ENCODE data around the gene METTL4.
A peak's percentile ranks its signal among the peaks of the same experiment; 100 is the strongest.
"Not testable (repeated sequence)": the region's sequence is repeated elsewhere in the genome, so short reads cannot be mapped to it uniquely, and the experiment has no call there.

METTL4 gene

DNA sequence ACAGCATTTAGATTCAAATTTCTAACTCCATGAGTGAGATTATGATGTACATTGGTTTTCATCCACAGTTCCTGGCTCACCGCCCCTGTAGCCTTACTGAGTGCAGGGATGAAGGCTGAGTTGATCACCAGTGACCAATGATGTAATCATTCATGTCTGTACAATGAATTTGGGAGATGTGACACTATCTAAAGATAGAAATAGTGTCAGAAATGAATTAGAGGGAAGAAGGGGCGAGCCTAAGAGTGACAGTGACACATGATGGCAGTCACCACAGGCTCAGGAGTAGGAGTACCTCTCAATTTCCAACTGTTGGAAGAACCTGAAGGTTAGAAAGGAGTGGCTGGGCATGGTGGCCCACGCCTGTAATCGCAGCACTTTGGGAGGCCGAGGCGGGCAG lies 3.2 kb downstream of the METTL4 start:
- no peak for DNase-seq

DNA sequence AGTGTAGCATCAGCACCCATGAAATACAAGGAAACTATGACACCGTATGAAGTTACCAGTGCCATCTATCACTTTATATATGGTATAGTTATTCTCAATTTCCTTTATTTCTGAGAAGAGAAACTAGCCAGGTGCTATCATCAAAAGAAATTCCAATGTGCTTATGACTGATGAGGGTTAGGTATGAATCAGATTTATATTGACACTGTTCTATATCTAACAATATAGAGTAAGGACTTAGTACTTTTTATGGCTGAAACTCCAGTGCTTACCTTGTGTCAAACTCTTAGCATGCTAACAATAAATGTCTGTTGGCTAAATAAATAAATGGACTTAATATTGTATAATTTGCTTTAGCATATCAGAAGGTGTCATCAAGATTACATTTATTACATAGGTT lies 6.9 kb downstream of the METTL4 start:
- DNase-seq: no peak

DNA sequence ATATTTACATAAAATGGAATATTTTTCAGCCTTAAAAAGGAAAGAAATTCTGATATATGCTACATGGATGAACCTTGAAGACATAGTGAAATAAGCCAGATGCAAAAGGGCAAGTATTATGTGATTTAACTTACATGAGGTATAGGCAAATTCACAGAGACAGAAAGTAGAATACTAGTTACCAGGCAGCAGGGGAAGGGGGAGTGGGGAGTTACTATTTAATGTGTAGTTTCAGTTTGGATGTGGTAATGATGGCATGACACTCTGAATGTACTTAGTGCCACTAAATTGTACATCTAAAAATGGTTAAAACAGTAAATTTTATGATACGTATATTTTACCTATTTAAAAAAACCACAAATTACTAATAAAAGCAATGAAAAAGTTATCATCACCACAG lies 12.1 kb downstream of the METTL4 start:
- no peak for DNase-seq

DNA sequence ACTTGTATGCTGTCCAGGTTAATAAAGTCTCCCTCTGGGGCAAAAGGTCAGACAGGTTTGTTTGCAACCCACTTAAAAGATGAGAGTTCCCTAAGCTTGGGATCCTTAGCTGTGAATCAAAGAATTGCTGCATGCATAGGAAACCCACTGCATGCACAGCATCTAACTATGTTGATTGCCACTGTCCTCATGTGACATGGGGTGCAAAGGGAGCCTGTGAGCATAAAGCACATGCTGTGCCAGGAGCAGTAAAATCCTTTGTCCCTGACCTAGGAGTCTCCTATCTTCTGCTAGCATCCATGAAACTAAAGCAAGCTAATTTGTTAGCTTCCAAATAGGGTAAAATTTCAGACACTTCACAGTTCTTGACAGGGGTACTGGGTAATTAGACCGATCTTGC lies 13.8 kb downstream of the METTL4 start:
- DNase-seq: no peak

DNA sequence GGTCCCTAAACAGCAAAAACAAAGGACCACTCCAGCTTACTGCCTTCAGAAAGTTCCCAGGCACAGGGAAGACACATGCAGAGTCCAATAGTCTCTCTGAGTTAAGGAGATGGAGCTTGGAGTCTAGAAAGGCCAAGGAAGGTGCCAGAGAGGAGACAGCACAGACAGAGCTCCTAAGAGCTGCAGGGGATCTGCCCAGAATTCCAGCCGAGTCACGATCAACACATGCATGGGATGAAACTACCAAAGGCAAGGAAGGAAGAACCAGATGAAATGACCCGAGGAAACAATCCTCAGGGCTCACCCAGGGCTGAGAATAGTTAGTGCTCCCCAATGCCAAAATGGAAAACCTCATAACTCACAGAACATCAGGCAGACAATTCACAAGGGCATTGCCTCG lies 15.4 kb downstream of the METTL4 start:
- DNase-seq: no peak

DNA sequence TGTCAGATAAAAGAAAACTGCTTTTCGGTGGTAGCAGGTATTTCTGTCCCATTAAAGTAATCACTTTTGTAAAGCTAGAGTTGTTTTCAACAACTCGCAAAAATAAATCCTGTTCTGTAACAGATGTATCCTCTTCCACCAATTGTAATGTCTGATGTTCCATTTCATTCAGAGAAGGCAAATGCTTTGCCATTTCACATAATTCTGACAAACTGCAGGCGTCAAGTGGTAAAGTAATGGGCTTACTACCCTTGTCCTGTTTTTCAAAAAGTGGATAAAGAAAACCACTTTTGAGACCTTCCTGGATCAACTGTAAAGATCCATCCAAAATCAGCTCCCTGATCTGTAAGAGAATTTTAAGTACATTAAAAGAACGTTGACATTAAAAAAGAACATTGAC lies 16.6 kb downstream of the METTL4 start:
- no peak for DNase-seq

DNA sequence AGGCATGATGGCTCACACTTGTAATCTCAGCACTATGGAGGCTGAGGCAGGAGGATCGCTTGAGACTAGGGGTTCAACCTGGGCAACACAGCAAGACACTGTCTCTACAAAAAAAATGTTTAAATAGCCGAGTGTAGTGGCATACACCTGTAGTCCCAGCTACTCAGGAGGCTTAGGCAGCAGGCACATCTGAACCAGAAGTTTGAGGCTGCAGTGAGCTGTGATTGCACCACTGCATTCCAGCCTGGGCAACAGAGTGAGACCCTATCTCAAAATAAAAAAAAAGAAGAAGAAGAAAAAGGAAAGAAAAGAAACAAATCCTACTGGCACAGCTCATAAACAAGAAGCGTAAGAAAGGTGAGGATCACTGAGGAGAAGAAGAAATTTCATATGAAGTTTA lies 19.9 kb downstream of the METTL4 start:
- no peak for DNase-seq

DNA sequence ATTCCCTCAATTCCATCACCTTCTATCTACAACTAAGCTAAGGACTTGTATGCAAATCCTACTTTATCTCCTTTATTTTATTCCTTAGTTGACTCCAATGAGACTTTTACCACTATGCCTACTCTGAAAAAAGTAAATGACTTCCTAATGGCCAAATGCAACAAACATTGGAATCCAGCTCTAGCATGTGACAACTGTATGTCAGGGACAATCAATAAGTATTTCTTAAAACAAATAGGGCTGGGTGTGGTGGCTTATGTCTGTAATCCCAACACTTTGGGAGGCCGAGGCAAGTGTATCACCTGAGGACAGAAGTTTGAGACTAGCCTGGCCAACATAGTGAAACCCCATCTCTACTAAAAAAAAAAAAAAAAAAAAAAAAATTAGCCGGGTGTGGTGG lies 21.8 kb downstream of the METTL4 start:
- DNase-seq: no peak

DNA sequence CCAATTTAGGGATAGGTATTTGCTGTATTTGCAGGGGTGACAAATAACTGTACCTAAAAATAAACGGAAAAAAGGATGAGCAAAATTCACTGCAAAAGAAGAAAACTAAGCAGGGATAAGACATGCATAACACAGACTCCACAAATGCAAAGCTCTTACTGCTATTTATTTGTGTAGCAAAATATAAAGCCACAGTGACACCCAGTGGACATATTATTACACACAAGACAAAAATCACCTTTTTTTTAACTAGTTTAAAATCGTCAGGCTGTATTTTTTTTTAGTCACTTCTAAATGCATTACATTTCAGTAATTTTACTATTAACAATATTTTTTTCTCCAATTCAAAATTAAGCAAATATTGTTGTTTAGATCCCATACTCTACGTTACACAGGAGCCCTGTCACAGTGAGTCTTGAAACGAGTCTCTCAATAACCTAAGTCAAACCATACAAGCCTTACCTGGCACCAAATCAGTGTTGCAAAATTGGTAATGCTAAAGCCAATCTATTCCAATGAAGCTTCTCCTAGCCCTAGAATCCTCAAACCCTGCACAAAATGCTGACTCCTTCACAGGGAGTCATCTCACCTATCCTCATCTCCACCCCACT lies 23.7 kb downstream of the METTL4 start:
- no peak for DNase-seq

DNA sequence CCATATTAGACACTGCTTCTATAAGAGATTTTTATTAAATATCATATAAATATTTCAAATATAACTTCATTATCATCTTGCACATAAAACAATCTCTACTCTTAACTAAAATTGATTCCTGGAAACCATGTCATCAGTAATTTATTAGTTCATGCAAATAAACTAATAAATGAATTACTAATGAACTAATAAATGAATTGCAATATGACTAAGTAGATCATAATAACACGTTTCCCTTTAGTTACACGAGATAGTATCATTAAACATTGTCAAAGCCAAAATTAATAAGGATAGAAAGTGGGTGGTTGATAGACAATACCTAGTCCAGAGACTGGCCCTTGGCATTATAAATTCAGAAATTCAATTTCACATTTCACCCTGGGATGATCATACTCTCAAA lies 26.1 kb downstream of the METTL4 start:
- no peak for DNase-seq

DNA sequence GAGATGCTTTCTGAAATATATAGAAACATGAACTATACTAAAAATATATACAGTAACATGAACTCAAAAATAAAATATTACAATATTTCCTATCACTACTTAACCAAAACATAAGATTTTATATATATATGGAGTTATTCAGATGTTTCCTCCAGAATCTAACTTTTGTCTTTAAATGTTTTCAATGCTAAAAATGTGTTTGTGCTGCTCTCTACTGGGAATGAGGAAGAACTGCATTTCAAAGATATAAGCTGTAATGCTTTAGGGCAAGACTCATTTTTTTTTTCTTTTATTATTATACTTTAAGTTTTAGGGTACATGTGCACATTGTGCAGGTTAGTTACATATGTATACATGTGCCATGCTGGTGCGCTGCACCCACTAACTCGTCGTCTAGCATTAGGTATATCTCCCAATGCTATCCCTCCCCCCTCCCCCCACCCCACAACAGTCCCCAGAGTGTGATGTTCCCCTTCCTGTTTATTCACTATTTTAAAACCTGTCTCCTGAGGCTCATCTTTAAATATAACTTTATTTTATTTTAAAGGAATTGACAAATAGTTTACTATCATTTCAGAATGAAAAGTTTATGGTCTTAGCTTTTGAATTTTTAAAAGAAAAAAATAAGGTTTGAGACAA lies 29.3 kb downstream of the METTL4 start:
- not testable (repeated sequence) for DNase-seq

DNA sequence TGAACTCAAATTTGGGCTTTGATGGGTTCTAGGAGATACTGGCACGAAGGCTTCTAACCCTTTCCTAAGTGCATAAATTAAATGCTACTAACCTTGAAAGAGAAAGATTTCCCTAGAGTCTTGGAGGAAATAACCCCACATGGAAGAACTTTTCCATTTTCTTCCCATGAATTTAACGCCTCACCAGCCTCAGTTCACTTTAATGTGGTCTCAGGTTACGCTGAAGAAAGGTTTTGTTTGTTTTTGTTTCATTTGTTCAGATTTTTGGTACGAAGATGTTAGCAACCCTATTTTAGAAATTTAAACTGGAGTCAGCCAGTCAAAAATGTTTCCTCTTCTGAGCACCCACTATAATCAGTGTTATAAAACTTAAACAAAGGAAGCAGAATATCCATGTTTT lies 30.7 kb downstream of the METTL4 start:
- DNase-seq: no peak

DNA sequence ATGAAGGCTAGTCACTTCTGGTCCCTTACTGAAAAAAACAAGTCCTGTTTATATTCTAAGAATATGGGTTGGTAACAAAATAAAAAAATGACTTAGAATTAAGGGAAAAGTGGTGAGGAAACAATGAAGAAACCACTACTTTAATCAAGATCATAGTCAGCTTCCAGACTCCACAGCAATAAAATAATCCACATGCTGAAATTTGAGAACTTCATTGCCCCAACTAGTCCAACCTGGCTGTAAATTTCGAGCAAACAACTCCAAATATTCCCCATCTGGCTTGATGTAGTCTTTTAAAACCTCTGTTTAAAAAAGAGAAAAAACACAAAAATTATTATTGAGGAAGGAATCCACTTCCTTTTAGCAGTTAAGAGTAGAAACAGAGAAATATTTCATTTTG lies 32.5 kb downstream of the METTL4 start:
- DNase-seq: no peak

DNA sequence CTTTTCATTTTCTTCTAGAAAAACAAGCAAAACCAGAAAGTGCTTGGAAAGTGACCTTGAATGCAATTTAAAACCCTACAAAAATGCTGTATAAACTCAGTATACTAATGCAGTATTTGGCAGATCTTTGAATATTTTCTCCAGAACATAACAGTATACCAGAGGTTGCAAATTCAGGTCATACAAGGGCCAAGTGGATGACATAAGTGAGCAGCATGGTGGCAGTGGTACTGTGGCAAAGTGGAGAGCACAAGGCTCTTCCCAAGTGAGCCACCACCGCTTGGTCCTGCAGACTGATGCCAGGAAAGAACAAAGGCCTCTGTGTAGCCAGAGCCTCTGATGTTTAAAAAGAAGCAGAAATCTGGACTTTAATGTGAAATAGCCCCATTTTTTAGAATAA lies 33.1 kb downstream of the METTL4 start:
- DNase-seq: peak in 17 of 56 donors; percentile 2 to 35 (median 12)

DNA sequence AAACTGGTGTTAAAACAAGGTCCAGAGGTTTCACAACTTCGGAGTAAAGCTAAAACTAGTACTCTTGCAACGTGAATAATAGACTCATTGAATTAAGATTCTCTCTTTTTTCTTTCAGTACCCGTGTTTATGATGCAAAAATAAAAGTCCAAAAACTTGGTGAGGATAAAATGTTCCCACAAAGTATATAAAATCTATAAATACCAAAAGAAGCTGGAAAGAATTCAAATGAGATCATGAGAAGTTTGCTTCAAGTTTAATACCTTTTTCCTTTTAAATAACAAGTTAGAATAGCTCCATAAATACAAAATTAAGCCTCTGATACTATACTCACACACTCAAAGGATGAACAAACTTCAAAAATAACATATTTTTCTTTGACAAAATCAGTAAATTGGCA lies 34.0 kb downstream of the METTL4 start:
- DNase-seq: no peak

DNA sequence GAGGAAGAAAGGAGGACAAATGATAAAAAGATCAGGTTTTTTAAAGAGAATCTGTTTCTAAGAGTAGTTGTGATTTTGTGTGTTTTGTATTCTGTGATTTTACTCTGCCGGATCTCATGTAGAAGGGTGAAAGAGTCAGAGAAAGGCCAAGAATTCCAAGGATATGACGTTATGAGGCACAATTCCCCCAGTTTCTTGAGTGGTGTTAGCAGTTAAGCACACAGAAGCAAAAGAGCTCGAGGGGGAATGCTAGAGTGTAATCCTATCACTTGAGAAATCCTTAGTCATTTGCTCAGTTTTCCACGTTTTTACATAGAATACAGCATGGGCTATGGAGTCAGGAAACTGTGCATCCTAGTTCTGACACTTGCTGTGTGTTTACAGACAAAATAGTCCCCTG lies 34.8 kb downstream of the METTL4 start:
- no peak for DNase-seq

DNA sequence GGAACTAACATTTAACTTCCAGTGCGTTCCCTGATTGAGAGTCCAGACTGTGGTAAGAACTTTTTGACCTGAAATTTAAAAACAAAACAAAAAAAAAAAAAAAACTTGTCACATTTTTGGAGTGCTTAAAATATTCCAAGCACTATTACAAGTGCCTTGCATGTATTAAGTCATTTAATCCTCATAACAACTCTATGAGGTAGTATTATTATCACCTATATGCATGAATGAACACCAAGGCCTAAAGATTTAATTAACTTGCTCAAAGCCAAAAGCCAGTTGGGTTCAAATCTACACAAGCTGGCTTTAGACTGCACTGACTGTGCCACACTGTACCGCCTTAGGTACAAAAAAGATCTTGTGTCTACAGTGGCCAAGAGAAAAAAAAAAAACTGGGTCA lies 35.2 kb downstream of the METTL4 start:
- no peak for DNase-seq

DNA sequence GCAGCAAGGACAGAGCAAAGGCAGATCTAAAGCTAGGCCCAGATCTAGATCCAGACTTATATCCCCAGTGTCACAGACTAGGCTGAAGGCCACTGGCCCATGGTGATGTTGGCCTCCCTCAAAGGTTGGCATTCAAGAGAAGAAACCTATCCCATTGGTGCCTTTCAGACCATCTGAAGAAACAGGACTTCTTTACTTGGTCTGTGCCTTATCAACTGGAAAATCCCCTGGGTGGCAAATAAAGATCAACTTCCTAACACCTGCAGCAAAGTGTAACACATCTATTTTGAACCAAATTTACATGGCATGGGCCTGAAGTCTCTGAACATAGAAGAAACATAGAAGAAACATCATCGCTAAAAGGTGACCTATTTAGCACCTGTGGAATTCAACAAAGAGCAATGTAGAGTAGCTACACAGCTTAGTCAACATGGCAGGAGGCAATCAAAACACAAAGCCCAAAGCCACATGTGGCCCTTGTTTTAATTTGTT lies 35.8 kb downstream of the METTL4 start:
- DNase-seq: no peak

DNA sequence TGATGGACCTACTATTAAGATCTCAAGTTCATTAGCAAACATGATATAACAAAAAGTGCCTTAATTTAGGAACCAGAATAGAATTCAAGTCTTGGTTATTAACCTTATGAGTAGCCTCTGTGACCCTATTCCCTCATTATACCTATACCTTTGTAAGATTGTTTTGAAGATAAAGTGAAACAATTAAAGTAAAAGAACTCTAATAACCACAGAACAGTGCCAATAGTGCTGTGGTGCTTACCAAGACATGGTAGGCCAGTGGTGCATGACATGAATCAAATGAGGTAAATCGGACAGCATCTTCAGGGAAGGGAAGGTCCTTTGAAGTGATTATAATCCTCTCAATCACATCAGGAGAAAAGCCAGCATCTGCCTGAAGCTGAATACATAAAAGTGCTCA lies 36.4 kb downstream of the METTL4 start:
- DNase-seq: no peak

DNA sequence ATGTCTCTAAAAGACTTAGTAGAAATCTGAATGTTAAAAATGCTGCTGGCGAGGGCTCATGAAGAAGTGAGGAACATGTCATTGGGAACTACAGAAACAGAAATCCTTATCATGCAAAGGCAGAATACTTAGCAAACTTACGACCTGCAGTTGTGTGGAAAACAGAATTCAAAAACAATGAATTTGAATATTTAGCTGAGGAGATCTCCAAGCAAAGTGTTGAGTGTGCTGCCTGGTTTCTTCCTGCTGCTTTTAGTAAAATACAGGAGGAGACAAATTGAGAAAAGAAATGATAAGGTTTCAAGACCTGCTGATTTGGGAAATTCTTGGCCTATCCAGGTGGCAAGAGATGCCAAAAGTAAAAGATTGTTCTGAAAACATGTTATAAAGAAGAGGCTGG lies 38.5 kb downstream of the METTL4 start:
- no peak for DNase-seq

DNA sequence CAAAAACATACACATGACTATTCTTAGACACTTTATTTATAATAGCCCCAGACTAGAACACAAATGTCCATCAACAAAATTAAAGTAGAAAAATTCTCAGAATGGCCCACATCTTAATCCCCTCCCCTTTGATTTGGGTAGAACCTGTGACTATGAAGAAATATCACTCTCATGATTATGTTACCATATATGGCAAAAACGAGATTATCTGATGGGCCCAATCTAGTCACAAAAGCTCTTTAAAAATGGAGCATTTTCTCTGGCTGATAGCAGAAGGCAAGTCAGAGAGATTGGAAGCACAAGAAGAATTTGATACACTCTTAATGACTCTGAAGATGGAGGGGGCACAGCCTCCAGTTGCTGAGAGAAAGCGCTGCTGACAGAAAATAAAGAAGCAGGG lies 39.6 kb downstream of the METTL4 start:
- no peak for DNase-seq

DNA sequence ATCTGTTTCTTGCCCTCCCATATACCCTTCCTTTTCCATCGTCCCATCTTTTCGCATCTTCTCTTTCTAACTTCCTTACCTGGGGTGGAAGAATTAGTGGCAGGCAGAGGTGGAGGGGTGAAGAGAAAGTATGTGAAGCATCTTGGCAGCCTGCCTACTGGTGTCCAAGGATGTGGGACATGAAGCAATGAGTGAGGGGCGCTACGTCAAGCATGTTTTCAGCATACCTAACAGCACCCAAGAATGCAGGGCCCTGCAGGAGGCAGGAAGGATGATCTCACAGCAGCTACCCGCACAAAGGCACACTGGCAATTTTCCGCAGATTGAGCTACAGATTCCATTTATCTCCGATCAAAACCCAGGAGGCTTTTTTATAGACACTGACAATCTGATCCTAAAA lies 42.2 kb downstream of the METTL4 start:
- DNase-seq: no peak

DNA sequence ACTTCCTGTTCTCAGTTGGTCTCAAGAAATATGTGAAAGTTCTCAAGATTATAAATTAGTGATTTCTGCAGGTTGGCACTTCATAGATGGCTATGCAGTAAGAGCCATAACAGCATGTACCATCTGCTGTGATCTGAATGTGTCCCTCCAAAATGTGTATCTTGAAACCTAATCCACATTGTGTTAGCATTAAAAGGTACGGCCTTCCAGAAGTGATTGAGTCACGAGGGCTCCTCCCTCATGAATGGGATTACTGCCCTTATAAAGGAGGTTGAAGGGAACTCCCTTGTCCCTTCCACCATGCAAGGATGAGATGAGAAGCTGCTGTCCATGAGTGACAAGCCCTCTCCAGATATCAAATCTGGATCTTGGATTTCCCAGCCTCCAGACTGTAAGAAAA lies 45.0 kb downstream of the METTL4 start:
- DNase-seq: no peak

DNA sequence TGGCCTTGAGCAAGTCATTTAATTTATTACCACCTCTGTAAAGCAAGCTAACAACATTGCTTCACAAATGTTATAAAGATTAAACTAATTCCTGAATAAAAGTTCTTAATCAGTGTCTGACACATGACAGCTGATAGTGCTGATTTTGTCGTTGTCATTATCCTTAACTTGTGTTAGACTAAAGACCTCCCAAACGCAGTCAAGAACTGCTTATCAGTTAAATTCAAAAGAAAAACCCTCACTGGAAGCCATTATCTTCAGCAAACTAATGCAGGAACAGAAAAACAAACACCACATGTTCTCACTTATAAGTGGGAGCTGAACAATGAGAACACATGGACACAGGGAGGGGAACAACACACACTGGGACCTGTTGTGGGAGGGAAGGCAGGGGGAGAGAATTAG lies 46.5 kb downstream of the METTL4 start:
- not testable (repeated sequence) for DNase-seq

Measured in nucleus accumbens (tissue), 56 donors.